ENCODE results near the gene PRH2.

- no peak for TF ChIP-seq POLR2A (IDR thresholded peaks at IDR 0.05)
- TF ChIP-seq CTCF (IDR thresholded peaks at IDR 0.05) = no peak
Measured at GRCh38 chr12:10974965-10975364, 45.9 kb downstream of the PRH2 start.
